Esophagus squamous epithelium (tissue), 5 donors: ENCODE measurements around the gene KAZALD1. TPM values are rescaled to one million over a fixed set of nuclear protein-coding genes. Genes with fewer than 3 reads are reported as not detected.

Experiments
- DNase-seq: peaks from one replicate; lab custom pipeline; 2025; lab: John Stamatoyannopoulos, UW
- H3K27ac ChIP-seq, 4 donors: fragments of 200-600 bp; sonication (generic); one replicate each; pipeline ENCODE4 v1.5.1; 2016 to 2019; ENCODE audit warnings: mild to moderate bottlenecking in 1 of 4
- H3K27me3 ChIP-seq, 4 donors: fragments of 200-600 bp; sonication (generic); 1 replicate in 3 of 4; 2 replicates in 1 of 4; pipeline versions ENCODE4 v1.5.1 to v1.6.0; 2017 to 2021; ENCODE audit warnings: antibody characterized with exemption in 1 of 4
- H3K36me3 ChIP-seq, 3 donors: fragments of 200-600 bp; sonication (generic); one replicate each; pipeline ENCODE4 v1.5.1; 2016 to 2019
- H3K4me1 ChIP-seq, 3 donors: fragments of 200-600 bp; sonication (generic); one replicate each; pipeline ENCODE4 v1.5.1; 2017 to 2019
- H3K4me3 ChIP-seq, 4 donors: fragments of 200-600 bp; sonication (generic); 1 replicate in 3 of 4; 2 replicates in 1 of 4; pipeline ENCODE4 v1.5.1; 2016 to 2019; ENCODE audit warnings: mild to moderate bottlenecking in 2 of 4, moderate library complexity in 1 of 4
- H3K9me3 ChIP-seq, 3 donors: fragments of 200-600 bp; sonication (generic); one replicate each; pipeline ENCODE4 v1.5.1; 2016 to 2019
- CTCF ChIP-seq, 6 experiments: fragments of 450-650 bp in 4 of 6; fragments of 200-600 bp in 2 of 6; sonication (generic) in 2 of 6; IDR thresholded peaks; one replicate each; pipeline ENCODE4 v1.5.1; 2016 to 2019; ENCODE audit warnings: antibody characterized with exemption in 6 of 6, mild to moderate bottlenecking in 4 of 6, moderate library complexity in 4 of 6
- POLR2A ChIP-seq, 4 donors: fragments of 450-650 bp; IDR thresholded peaks; one replicate each; pipeline ENCODE4 v1.6.1; 2017; ENCODE audit warnings: antibody characterized with exemption in 4 of 4, mild to moderate bottlenecking in 4 of 4, moderate library complexity in 3 of 4
- WGBS, 2 donors: methylation state at CpG; one replicate each; pipeline ENCODE4 v1.1.5; 2018; 5-methylcytosine and 5-hydroxymethylcytosine counted together
- intact Hi-C: fragments of 100-400 bp; cut with DNase I; formaldehyde crosslinking; loops from one replicate; pipeline ENCODE4 v1.15.0; 2022
- total RNA-seq, 4 donors: library from RNA; depleted of rRNA; stranded (reverse); fragments of >200 nt; gene quantifications; one replicate each; pipeline ENCODE4 v1.1.0, GENCODE V29; 2016
- donor health status: DM: yes; HTN: yes; CAD: no.

Gene KAZALD1
- total RNA-seq, 4 donors from 2014 or later: 0.47 to 1.4 (median 1.1) TPM; not detected in 1

DNA sequence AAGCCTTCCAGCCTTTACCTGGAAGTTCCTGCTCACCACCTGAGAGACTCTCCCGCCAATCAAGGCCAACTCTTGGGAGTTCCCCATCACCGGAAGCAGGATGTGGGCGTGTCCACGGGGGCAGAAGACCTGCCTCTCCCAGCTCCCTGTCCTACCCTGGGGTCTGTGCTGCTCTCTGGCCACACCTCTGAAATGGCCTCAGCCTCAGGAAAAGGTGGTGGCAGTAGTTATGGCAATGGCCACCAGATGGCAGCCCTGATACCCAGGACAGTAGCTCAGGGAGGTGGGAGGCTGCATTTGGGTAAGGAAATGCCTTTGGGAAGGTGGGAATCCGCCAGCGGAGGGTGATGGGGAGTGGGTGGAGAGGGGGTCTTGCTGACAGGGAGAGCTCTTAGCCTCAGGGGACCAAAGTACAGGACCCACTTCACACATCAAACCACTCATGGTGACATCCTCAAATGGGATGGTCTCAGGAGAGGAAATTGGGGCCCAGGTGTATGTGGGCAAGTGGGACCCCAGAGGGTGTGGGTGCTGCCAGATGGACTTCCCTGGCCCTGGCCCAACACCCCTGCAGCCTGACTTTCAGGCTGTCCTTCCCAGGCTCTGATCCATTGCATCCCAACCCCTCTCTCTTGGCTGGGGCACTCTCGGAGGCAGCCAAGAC, 33.9 kb downstream of the KAZALD1 start:
- no peaks in the 10 kb centered on the region for H3K9me3 ChIP-seq
- no peak overlapping the region for H3K4me3 ChIP-seq
- peaks cover 0 to 8% (median 4%) of the 10 kb centered on the region in 3 donors for H3K4me1 ChIP-seq
- no peak overlapping the region for H3K27ac ChIP-seq
- intact Hi-C loops: loop anchor here (5.0 kb wide), 1 partner anchor 47 kb away; no protein-coding TSS in a partner anchor
- H3K36me3 ChIP-seq: no peaks in the 10 kb centered on the region
- H3K27me3 ChIP-seq: peaks cover 0 to 100% (median 0%) of the 10 kb centered on the region in 4 donors
- WGBS, 2 donors: 0 to 11% methylated on average over 2 to 6 of the region's 7 CpGs
- no peak for DNase-seq
- peak; percentile 47 to 85 (median 77) for TF ChIP-seq CTCF (IDR thresholded peaks at IDR 0.05)
- no peak for TF ChIP-seq POLR2A (IDR thresholded peaks at IDR 0.05)

GRCh38 chr10:101096378-101096777, 34.6 kb downstream of the KAZALD1 start:
- H3K4me3 ChIP-seq: no peak overlapping the region
- intact Hi-C loops: loop anchor here (5.0 kb wide), 1 partner anchor 46 kb away; no protein-coding TSS in a partner anchor

GRCh38 chr10:101097881-101098280, 36.1 kb downstream of the KAZALD1 start:
- intact Hi-C loops: loop anchor here (5.0 kb wide), 1 partner anchor 44 kb away; no protein-coding TSS in a partner anchor
- TF ChIP-seq POLR2A (IDR thresholded peaks at IDR 0.05): no peak
- no peak for TF ChIP-seq CTCF (IDR thresholded peaks at IDR 0.05)
- H3K36me3 ChIP-seq: no peaks in the 10 kb centered on the region
- H3K27me3 ChIP-seq: peaks cover 0 to 100% (median 0%) of the 10 kb centered on the region in 4 donors
- no peaks in the 10 kb centered on the region for H3K4me1 ChIP-seq
- no peak for DNase-seq
- H3K27ac ChIP-seq: no peak overlapping the region
- WGBS, 2 donors: 47 to 52% methylated on average over 4 of the region's 4 CpGs
- H3K9me3 ChIP-seq: no peaks in the 10 kb centered on the region
- no peak overlapping the region for H3K4me3 ChIP-seq

More at GRCh38 chr10:101096378-101096777, 34.6 kb downstream of the KAZALD1 start:
- Histone ChIP-seq H3K27ac (no peak overlapping the region), H3K9me3 (no peaks in the 10 kb centered on the region), H3K27me3 (peaks cover 0 to 100% (median 0%) of the 10 kb centered on the region in 4 donors), H3K36me3 (no peaks in the 10 kb centered on the region), H3K4me1 (peaks cover 0 to 1% (median under 1%) of the 10 kb centered on the region in 3 donors)
- TF ChIP-seq CTCF (IDR thresholded peaks at IDR 0.05): no peak
- no peak for TF ChIP-seq POLR2A (IDR thresholded peaks at IDR 0.05)
- no peak for DNase-seq
- 67% methylated on average over 3 of the region's 4 CpGs; no CpG with 5 or more reads in 1 of the 2 donors for WGBS, 2 donors

GRCh38 chr10:101099901-101100300, 38.1 kb downstream of the KAZALD1 start:
- no peak overlapping the region for H3K4me3 ChIP-seq
- TF ChIP-seq POLR2A (IDR thresholded peaks at IDR 0.05): no peak
- no peak for TF ChIP-seq CTCF (IDR thresholded peaks at IDR 0.05)
- no peak overlapping the region for H3K27ac ChIP-seq
- no peaks in the 10 kb centered on the region for H3K9me3 ChIP-seq
- intact Hi-C loops: loop anchor here (5.0 kb wide), 1 partner anchor 42 kb away; no protein-coding TSS in a partner anchor
- WGBS, 2 donors: 49 to 58% methylated on average over 6 of the region's 6 CpGs
- H3K4me1 ChIP-seq: no peaks in the 10 kb centered on the region
- DNase-seq: no peak
- no peaks in the 10 kb centered on the region for H3K36me3 ChIP-seq
- H3K27me3 ChIP-seq: peaks cover 0 to 95% (median 0%) of the 10 kb centered on the region in 4 donors

DNA sequence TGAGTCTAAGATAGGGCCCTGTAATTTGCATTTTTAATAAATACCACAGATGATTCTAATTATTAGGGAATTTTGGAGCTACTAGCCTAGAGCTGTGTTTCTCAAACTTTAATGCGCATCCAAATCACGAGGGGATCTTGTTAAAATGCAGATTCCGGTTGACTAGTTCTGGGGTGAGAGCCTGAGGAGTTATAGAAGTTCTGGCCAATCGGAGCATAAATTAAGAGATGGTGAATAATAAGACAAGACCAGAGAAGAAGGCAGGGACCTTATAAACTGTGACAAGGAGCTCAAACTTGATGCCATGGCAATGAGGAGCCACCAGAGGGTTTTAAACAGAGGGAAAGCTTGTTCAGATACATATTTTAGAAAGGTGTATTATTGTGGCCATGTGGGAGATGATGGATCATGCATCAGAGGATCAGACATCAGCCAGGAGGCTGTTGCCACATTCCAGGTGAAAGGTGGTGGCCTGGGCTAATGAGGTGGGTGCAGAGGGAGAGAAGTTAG, 39.6 kb downstream of the KAZALD1 start:
- no peak for DNase-seq
- H3K9me3 ChIP-seq: no peaks in the 10 kb centered on the region
- TF ChIP-seq CTCF (IDR thresholded peaks at IDR 0.05) (no peak), POLR2A (IDR thresholded peaks at IDR 0.05) (no peak)
- 79 to 81% methylated on average over 4 of the region's 4 CpGs for WGBS, 2 donors
- H3K36me3 ChIP-seq: no peaks in the 10 kb centered on the region
- no peak overlapping the region for H3K4me3 ChIP-seq
- no peaks in the 10 kb centered on the region for H3K4me1 ChIP-seq
- H3K27ac ChIP-seq: no peak overlapping the region
- intact Hi-C loops: no loop called here
- peaks cover 0 to 91% (median 0%) of the 10 kb centered on the region in 4 donors for H3K27me3 ChIP-seq
